ENCODE data around the gene SLFN12. TPM values are rescaled to one million over a fixed set of nuclear protein-coding genes. Genes with fewer than 3 reads are reported as not detected.

SLFN12 gene
- total and polyA plus RNA-seq, 2 donors (not counting 1 experiment from before 2014, with no cell fraction given): 26.1 to 34.0 TPM

- Histone ChIP-seq H3K27me3 (ENCODE audit: control insufficient read depth, insufficient read depth, low read length) (no peaks in the 10 kb centered on the region), H3K4me3 (replicated peaks in 1 of 4; ENCODE audit: control extremely low read depth in 1 of 4, insufficient read depth in 1 of 4, low read depth in 3 of 4, low read length in 4 of 4) (no peak overlapping the region), H3K27ac (ENCODE audit: insufficient read depth, low read length) (no peak overlapping the region), H3K4me1 (ENCODE audit: control insufficient read depth, extremely low read depth, insufficient read depth, low read length) (no peaks in the 10 kb centered on the region), H3K79me2 (ENCODE audit: control insufficient read depth, insufficient read depth, low read length) (no peaks in the 10 kb centered on the region), H3K9me3 (ENCODE audit: control insufficient read depth, insufficient read depth, low read depth, low read length) (no peaks in the 10 kb centered on the region), H2AFZ (ENCODE audit: low read length) (no peak overlapping the region), H4K20me1 (ENCODE audit: control insufficient read depth, extremely low read depth, insufficient read depth, low read length) (no peaks in the 10 kb centered on the region), H3K9ac (ENCODE audit: insufficient read depth, low read length) (no peak overlapping the region), H3K4me2 (ENCODE audit: extremely low read depth, insufficient read depth, low read length) (no peak overlapping the region), H3K36me3 (ENCODE audit: control insufficient read depth, insufficient read depth, low read length) (no peaks in the 10 kb centered on the region)
- no peak for DNase-seq (ENCODE audit: low read depth in 2 of 2)
- TF ChIP-seq, protein P1, sequence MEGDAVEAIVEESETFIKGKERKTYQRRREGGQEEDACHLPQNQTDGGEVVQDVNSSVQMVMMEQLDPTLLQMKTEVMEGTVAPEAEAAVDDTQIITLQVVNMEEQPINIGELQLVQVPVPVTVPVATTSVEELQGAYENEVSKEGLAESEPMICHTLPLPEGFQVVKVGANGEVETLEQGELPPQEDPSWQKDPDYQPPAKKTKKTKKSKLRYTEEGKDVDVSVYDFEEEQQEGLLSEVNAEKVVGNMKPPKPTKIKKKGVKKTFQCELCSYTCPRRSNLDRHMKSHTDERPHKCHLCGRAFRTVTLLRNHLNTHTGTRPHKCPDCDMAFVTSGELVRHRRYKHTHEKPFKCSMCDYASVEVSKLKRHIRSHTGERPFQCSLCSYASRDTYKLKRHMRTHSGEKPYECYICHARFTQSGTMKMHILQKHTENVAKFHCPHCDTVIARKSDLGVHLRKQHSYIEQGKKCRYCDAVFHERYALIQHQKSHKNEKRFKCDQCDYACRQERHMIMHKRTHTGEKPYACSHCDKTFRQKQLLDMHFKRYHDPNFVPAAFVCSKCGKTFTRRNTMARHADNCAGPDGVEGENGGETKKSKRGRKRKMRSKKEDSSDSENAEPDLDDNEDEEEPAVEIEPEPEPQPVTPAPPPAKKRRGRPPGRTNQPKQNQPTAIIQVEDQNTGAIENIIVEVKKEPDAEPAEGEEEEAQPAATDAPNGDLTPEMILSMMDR (conservative IDR thresholded peaks at IDR 0.05 in 1 of 2, IDR thresholded peaks at IDR 0.05 in 1 of 2; ENCODE audit: low read depth in 1 of 2, low read length in 2 of 2): no peak
- no peak for TF ChIP-seq EZH2 (IDR thresholded peaks at IDR 0.05; ENCODE audit: low read length, missing control alignments)
Observed at GRCh38 chr17:35447499-35447898, 15.2 kb upstream of the SLFN12 start.

- H3K27ac ChIP-seq (ENCODE audit: insufficient read depth, low read length): no peak overlapping the region
- no peaks in the 10 kb centered on the region for H3K79me2 ChIP-seq (ENCODE audit: control insufficient read depth, insufficient read depth, low read length)
- no peak overlapping the region for H3K4me3 ChIP-seq (replicated peaks in 1 of 4; ENCODE audit: control extremely low read depth in 1 of 4, insufficient read depth in 1 of 4, low read depth in 3 of 4, low read length in 4 of 4)
- no peak overlapping the region for H3K4me2 ChIP-seq (ENCODE audit: extremely low read depth, insufficient read depth, low read length)
- DNase-seq (ENCODE audit: low read depth in 2 of 2): no peak
- TF ChIP-seq, protein P1 (conservative IDR thresholded peaks at IDR 0.05 in 1 of 2, IDR thresholded peaks at IDR 0.05 in 1 of 2; ENCODE audit: low read depth in 1 of 2, low read length in 2 of 2): no peak
- no peak for TF ChIP-seq EZH2 (IDR thresholded peaks at IDR 0.05; ENCODE audit: low read length, missing control alignments)
- no peak overlapping the region for H3K9ac ChIP-seq (ENCODE audit: insufficient read depth, low read length)
- H3K27me3 ChIP-seq (ENCODE audit: control insufficient read depth, insufficient read depth, low read length): no peaks in the 10 kb centered on the region
- H3K9me3 ChIP-seq (ENCODE audit: control insufficient read depth, insufficient read depth, low read depth, low read length): no peaks in the 10 kb centered on the region
- H3K4me1 ChIP-seq (ENCODE audit: control insufficient read depth, extremely low read depth, insufficient read depth, low read length): peaks cover 2% of the 10 kb centered on the region
- no peaks in the 10 kb centered on the region for H3K36me3 ChIP-seq (ENCODE audit: control insufficient read depth, insufficient read depth, low read length)
- no peak overlapping the region for H2AFZ ChIP-seq (ENCODE audit: low read length)
- no peaks in the 10 kb centered on the region for H4K20me1 ChIP-seq (ENCODE audit: control insufficient read depth, extremely low read depth, insufficient read depth, low read length)
Observed at GRCh38 chr17:35438433-35438832, 6.1 kb upstream of the SLFN12 start.

DNA sequence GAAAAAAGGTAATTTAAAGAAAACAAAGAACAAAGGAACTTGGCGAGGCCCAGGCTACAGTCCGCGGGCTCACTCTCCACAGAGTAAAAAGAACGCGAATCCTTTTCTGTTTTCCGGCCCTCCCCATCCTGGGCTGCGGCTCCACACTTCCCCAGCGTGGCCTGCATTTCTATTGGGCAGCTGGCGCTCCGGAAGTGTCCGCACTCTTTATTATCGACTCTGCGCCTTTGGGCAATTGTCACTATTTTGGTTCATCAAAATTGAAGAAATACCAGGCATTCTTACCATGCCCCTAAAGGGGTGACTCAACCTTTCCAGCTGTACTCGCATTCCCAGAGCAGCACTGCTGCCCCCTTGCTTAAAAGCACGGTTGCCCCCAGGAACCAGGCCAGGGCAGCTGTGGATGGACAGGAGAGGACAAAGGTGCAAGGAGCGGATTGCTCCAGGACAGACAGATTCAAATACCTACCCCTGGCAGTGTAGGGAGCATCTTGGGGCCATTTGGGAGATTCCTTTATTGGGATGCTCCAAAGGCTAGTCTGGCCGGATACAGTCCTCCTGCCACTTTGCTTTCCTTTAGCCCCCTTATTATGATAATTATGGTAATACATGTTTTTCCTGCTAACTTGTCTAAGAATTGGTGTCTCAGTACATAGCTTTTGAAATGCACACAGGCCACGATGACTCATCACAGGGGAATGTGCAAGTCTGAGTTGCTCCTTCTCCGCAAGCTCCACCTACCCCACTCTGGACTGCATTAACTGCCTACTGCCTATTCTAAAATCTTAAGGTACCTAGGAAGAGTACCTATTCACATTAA lies 985 bp upstream of the SLFN12 start:
- H4K20me1 ChIP-seq (ENCODE audit: control insufficient read depth, extremely low read depth, insufficient read depth, low read length): no peaks in the 10 kb centered on the region
- H3K79me2 ChIP-seq (ENCODE audit: control insufficient read depth, insufficient read depth, low read length): peaks cover 37% of the 10 kb centered on the region
- peak overlapping the region; percentile 51 to 85 (median 70) for H3K4me3 ChIP-seq (replicated peaks in 1 of 4; ENCODE audit: control extremely low read depth in 1 of 4, insufficient read depth in 1 of 4, low read depth in 3 of 4, low read length in 4 of 4)
- peak overlapping the region; percentile 69 for H3K9ac ChIP-seq (ENCODE audit: insufficient read depth, low read length)
- no peaks in the 10 kb centered on the region for H3K27me3 ChIP-seq (ENCODE audit: control insufficient read depth, insufficient read depth, low read length)
- H3K4me2 ChIP-seq (ENCODE audit: extremely low read depth, insufficient read depth, low read length): peak overlapping the region; percentile 67
- DNase-seq (ENCODE audit: low read depth in 2 of 2): peak; percentile 99 to 100
- peaks cover 2% of the 10 kb centered on the region for H3K4me1 ChIP-seq (ENCODE audit: control insufficient read depth, extremely low read depth, insufficient read depth, low read length)
- peak overlapping the region; percentile 89 for H3K27ac ChIP-seq (ENCODE audit: insufficient read depth, low read length)
- no peak for TF ChIP-seq EZH2 (IDR thresholded peaks at IDR 0.05; ENCODE audit: low read length, missing control alignments)
- TF ChIP-seq, protein P1 (conservative IDR thresholded peaks at IDR 0.05 in 1 of 2, IDR thresholded peaks at IDR 0.05 in 1 of 2; ENCODE audit: low read depth in 1 of 2, low read length in 2 of 2): peak; percentile 28 to 42
- peak overlapping the region; percentile 53 for H2AFZ ChIP-seq (ENCODE audit: low read length)
- H3K36me3 ChIP-seq (ENCODE audit: control insufficient read depth, insufficient read depth, low read length): no peaks in the 10 kb centered on the region
- no peaks in the 10 kb centered on the region for H3K9me3 ChIP-seq (ENCODE audit: control insufficient read depth, insufficient read depth, low read depth, low read length)
